IPS-18a (cell line): ENCODE measurements around the gene ELMO1.

Experiments
- H3K27ac ChIP-seq: one replicate; pipeline ENCODE4 v1.5.1; 2013; ENCODE audit warnings: low read length
- H3K27me3 ChIP-seq: one replicate; pipeline ENCODE4 v1.6.1; 2013; ENCODE audit warnings: mild to moderate bottlenecking, low read length; ENCODE audit not compliant: control insufficient read depth, insufficient read depth
- H3K36me3 ChIP-seq: one replicate; pipeline ENCODE4 v1.6.1; 2013; ENCODE audit warnings: low read depth, low read length; ENCODE audit not compliant: control insufficient read depth
- H3K4me1 ChIP-seq: one replicate; pipeline ENCODE4 v1.6.1; 2013; ENCODE audit warnings: low read depth, low read length; ENCODE audit not compliant: control insufficient read depth
- H3K4me3 ChIP-seq: one replicate; pipeline ENCODE4 v1.5.1; 2013; ENCODE audit warnings: low read length
- H3K9ac ChIP-seq: one replicate; pipeline ENCODE4 v1.6.1; 2013; ENCODE audit warnings: mild to moderate bottlenecking, low read length, moderate library complexity
- H3K9me3 ChIP-seq: one replicate; pipeline ENCODE4 v1.6.1; 2013; ENCODE audit warnings: low read depth, low read length; ENCODE audit not compliant: control insufficient read depth

The ELMO1 gene

DNA sequence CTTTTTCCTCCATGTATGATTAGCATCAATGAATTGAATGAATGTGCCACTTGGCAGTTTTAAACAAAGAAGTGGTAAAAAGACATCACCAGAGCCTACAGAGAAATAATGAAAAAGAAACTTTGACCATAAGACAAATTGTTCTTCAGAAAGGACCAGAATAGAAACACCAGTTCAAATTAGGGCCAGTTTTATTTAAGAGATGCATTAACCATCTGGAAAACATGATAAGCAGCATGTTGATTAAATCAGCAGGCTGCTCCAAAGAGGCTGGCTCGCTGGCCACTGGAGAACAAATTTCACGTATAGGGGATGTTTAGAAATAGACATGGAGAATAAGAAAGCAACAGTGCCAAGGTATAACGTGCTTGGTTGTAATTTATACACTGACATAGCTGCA is 482.0 kb downstream of the ELMO1 start:
- no peak overlapping the region for H3K9ac ChIP-seq
- H3K9me3 ChIP-seq: no peaks in the 10 kb centered on the region
- no peak overlapping the region for H3K4me3 ChIP-seq
- H3K36me3 ChIP-seq: no peaks in the 10 kb centered on the region
- no peaks in the 10 kb centered on the region for H3K27me3 ChIP-seq
- peaks cover 7% of the 10 kb centered on the region for H3K4me1 ChIP-seq
- H3K27ac ChIP-seq: no peak overlapping the region

DNA sequence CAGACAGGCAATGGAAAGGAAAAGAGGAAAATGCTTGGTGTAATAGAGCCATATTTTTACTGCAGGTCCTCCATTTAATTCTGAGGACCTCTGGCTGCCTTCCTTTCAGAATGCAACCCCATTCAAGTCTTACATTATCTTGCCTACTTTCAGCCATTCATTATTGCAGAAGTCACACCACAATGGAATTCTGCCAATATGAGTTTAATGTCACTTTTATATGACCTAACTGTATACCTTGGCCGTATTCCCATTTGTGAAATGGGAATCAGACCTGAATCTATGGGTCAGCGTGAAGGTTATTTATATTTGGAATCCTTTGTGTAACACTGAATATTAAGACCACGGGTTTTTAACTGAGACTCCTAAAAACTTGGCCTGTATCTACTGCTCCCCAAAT is 482.6 kb downstream of the ELMO1 start:
- H3K9ac ChIP-seq: no peak overlapping the region
- no peak overlapping the region for H3K4me3 ChIP-seq
- H3K36me3 ChIP-seq: no peaks in the 10 kb centered on the region
- no peaks in the 10 kb centered on the region for H3K9me3 ChIP-seq
- H3K27me3 ChIP-seq: no peaks in the 10 kb centered on the region
- H3K4me1 ChIP-seq: peaks cover 7% of the 10 kb centered on the region
- no peak overlapping the region for H3K27ac ChIP-seq

DNA sequence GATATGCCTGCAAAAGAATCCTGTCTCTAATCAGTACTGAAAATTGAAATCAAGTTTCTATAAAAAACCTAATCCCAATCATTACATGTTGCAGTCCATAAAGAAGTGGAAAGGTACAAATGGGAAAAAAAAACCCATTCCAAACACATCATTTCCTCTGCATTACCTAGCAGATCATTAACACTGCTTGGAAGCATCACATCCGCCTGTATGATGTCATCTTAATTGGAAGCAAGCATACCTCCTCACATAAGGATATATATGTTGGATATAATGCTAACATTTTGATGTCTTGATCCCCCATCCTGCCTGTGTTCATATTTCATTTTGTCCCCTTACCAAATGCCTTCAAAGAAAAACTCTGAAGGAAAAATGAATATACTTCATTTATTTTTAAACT is 483.0 kb downstream of the ELMO1 start:
- no peaks in the 10 kb centered on the region for H3K9me3 ChIP-seq
- H3K27me3 ChIP-seq: no peaks in the 10 kb centered on the region
- H3K4me1 ChIP-seq: peaks cover 7% of the 10 kb centered on the region
- no peak overlapping the region for H3K9ac ChIP-seq
- H3K4me3 ChIP-seq: no peak overlapping the region
- no peak overlapping the region for H3K27ac ChIP-seq
- H3K36me3 ChIP-seq: no peaks in the 10 kb centered on the region

DNA sequence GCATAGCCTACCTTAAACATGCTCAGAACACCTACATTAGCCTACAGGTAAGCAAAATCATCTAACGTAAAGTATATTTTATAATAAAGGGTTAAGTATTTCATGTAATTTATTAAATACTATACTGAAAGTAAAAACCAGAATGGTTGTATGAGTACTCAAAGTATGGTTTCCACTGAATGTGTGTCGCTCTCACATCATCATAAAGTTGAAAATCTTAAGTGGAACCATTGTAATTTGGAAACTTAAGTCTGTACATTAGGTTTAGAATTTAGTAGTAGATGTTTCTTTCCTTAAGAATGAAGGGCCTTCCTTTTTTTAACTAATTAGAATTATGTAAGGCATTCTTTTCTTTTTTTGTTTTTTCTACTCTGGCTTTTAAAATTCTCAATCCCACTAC is 484.4 kb downstream of the ELMO1 start:
- H3K9me3 ChIP-seq: no peaks in the 10 kb centered on the region
- no peak overlapping the region for H3K9ac ChIP-seq
- H3K27me3 ChIP-seq: no peaks in the 10 kb centered on the region
- H3K36me3 ChIP-seq: no peaks in the 10 kb centered on the region
- H3K4me1 ChIP-seq: peaks cover 7% of the 10 kb centered on the region
- no peak overlapping the region for H3K4me3 ChIP-seq
- H3K27ac ChIP-seq: no peak overlapping the region

DNA sequence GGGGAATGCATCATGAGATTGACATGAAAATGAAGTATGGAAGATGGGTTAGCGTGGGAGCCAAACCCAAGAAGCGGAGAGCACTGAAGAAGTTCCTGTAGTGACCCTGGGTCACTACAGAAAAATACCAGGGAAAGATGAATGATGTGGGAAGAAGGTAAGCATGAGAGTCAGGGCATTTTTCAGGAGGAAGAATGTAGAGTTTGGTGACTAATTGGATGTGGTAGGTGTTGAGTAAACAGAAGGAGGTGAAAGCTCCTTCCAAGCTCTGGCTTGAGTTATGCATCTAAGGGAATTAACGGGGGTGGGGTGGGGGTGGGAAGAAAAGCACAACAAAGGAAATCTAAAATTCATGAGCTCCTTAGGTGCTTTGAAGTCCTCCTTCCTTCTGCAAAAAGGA is 486.3 kb downstream of the ELMO1 start:
- Histone ChIP-seq H3K4me1 (peaks cover 7% of the 10 kb centered on the region), H3K36me3 (no peaks in the 10 kb centered on the region), H3K27me3 (no peaks in the 10 kb centered on the region), H3K9ac (no peak overlapping the region), H3K4me3 (no peak overlapping the region), H3K27ac (no peak overlapping the region), H3K9me3 (no peaks in the 10 kb centered on the region)

DNA sequence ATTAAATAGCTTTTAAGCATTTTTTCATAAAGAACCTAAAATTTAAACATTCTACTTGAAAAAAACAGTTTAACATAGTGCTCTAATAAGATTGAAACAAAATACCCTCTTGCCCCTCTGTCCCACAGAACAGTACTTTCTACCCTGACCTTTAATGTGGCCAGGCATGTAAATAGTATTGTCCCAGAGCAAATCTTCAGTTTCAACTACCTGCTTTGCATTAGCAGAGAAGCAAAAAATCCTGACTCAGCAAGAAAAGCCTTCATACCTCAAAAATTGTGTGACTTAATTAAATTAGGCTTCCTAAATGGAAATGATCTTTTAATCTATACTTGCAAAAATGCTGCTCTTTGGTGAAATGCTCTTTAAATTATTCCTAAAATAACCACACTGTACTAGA is 487.0 kb downstream of the ELMO1 start:
- Histone ChIP-seq H3K27ac (no peak overlapping the region), H3K9ac (no peak overlapping the region), H3K36me3 (no peaks in the 10 kb centered on the region), H3K4me1 (peaks cover 7% of the 10 kb centered on the region), H3K27me3 (no peaks in the 10 kb centered on the region), H3K4me3 (no peak overlapping the region), H3K9me3 (no peaks in the 10 kb centered on the region)

DNA sequence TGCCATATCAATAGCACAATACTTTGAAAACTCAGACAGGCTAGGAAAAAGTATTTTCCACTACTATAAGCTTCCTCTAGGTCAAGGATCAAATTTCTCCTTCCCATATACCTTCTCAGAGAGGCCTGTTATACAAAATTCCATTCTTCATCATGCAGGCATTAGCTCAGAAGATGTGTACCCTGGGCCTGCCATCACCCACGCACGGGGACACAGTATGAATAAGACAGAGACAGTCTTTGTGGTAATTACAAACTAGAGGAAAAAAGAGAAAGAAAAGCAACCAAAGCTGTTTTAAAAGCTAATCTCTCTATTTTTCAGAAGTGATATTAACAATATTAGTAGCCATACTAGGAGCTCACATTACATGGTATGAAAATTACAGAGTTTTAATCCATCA is 487.6 kb downstream of the ELMO1 start:
- Histone ChIP-seq H3K27ac (no peak overlapping the region), H3K9me3 (no peaks in the 10 kb centered on the region), H3K4me3 (no peak overlapping the region), H3K9ac (no peak overlapping the region), H3K27me3 (no peaks in the 10 kb centered on the region), H3K4me1 (peaks cover 7% of the 10 kb centered on the region), H3K36me3 (no peaks in the 10 kb centered on the region)

DNA sequence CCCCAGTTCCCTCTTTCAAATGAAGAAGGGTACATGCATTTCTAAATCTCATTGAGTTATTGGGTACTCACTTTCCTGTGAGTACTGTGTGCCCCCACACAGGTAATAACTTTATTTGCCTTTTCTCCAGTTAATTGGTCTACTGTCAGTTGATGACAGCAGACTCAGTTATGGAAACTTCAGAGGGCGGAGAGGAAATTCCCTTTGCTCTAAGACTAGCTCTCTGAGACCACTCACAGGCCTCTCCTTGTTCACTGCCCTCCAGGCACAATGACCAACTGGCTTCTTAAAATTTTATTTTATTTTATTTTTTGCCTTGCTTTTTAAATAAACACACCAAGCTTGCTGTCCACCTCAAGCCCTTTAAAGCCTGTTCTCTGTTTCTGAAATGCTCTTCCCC is 488.6 kb downstream of the ELMO1 start:
- H3K9ac ChIP-seq: no peak overlapping the region
- peaks cover 7% of the 10 kb centered on the region for H3K4me1 ChIP-seq

DNA sequence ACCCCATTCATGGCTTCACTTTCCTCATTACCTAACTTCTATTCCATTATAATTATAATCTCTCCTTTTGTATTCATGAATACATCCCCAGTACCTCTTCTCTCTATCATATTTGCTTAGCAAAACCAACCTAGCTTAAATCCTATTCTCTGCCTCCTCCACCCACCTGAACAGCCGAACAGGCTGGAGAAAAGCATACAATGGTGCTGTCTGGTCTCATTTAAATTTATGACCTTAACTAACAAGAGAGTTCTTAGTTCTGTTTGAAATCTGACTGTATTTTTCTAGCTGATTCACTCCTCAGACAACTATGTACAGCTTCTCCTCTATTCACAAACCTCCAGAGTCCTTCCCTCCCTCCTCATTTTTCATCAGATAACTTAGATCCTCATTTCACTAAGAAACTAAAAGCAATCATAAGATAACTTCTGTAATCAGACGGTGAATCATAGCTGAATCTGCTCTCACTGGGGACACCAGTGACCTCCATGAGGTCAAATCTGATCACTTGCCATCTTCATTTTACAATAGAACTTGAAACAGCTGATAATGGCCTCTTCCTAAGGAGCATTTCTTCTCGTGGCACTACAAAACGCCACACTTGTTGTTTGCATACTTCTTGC is 490.4 kb downstream of the ELMO1 start:
- H3K9ac ChIP-seq: no peak overlapping the region
- no peaks in the 10 kb centered on the region for H3K27me3 ChIP-seq
- H3K4me3 ChIP-seq: no peak overlapping the region
- H3K9me3 ChIP-seq: no peaks in the 10 kb centered on the region
- H3K27ac ChIP-seq: no peak overlapping the region
- H3K36me3 ChIP-seq: no peaks in the 10 kb centered on the region
- H3K4me1 ChIP-seq: peaks cover 7% of the 10 kb centered on the region

More for the DNA sequence above, 488.6 kb downstream of the ELMO1 start:
- H3K9me3 ChIP-seq: no peaks in the 10 kb centered on the region
- H3K4me3 ChIP-seq: no peak overlapping the region
- no peaks in the 10 kb centered on the region for H3K36me3 ChIP-seq
- H3K27ac ChIP-seq: no peak overlapping the region
- no peaks in the 10 kb centered on the region for H3K27me3 ChIP-seq

DNA sequence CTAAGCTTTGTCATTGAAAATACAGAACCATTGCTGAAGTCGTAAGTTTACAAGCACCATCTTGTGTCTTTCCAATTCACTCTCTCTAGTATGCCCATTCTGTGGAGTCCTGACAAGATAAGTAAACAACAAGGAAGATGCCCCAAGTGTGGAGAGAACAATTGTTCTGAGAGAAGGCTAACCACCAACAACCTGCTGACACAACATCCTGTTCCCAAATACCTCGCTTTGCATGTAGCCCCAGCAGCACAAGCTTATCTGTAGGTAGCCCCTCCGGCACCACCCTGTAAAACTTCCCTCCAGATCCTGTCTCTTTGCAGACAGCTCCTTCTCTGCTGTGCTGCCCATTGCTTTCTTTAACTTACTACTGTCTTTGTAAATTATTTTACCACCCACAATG is 491.0 kb downstream of the ELMO1 start:
- no peak overlapping the region for H3K9ac ChIP-seq
- no peak overlapping the region for H3K4me3 ChIP-seq
- H3K27ac ChIP-seq: no peak overlapping the region
- no peaks in the 10 kb centered on the region for H3K36me3 ChIP-seq
- no peaks in the 10 kb centered on the region for H3K9me3 ChIP-seq
- peaks cover 7% of the 10 kb centered on the region for H3K4me1 ChIP-seq
- no peaks in the 10 kb centered on the region for H3K27me3 ChIP-seq

DNA sequence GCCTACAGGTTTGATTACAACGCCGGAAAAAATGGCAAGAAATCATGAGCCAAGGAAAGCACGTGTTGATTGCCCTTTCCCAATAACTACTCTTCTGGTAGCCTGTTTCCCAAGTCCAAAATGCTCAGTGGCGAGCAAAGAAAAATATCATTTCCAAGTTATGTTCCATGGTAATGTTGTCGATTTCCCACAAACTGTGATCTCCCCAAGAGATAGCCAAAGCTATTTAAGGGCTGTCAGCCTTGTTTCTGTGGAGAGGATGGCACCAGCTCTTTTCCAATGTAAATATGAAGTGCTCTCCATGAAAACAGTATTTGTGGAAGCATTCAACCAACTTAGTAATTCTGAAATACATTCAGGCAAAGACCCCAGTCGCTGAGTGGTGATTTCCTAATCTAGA is 491.9 kb downstream of the ELMO1 start:
- Histone ChIP-seq H3K36me3 (no peaks in the 10 kb centered on the region), H3K27ac (no peak overlapping the region), H3K4me3 (no peak overlapping the region), H3K27me3 (no peaks in the 10 kb centered on the region), H3K4me1 (peaks cover 2% of the 10 kb centered on the region), H3K9ac (no peak overlapping the region), H3K9me3 (no peaks in the 10 kb centered on the region)

DNA sequence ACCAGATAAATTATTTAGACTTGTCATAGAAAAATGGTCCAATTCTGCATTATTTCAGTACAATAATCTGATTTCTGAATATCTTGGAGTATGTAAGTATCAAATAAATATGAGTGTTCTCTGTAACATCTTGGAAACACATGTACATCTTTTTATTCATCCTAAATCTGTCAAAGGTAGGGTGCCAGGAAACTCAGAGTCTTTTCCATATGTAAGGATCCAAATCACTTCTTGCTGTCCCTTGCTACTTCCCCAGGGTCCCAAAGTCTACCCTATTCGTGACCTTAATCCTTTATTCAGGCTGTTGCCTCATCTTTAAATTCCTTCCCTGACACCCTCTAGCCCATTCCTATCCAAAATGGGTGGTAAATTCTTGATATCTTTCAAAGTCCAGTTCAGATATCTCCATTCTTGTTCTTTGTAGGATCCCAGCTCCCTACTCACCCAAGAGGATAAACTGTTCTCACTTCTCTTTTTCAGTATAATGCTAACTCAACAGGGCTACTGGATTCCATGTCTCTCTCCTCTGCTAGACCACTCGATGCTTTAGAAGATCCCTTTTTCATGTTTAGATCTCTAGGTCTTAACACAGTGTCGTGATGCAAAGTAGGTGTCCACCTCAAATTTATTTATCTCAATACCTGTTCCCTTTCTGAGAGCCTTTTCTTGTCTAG is 493.1 kb downstream of the ELMO1 start:
- H3K27me3 ChIP-seq: no peaks in the 10 kb centered on the region
- no peak overlapping the region for H3K9ac ChIP-seq
- no peaks in the 10 kb centered on the region for H3K9me3 ChIP-seq
- H3K36me3 ChIP-seq: no peaks in the 10 kb centered on the region
- no peak overlapping the region for H3K4me3 ChIP-seq
- no peak overlapping the region for H3K27ac ChIP-seq
- no peaks in the 10 kb centered on the region for H3K4me1 ChIP-seq
